BE2C (cell line): Measurements from ENCODE around the gene DUS1L.

Experiments
- DNase-seq: peaks from one replicate; pipeline ENCODE4 v3.0.0-alpha.2; 2020
- H3K27me3 ChIP-seq: fragments of 250-450 bp; sonication (Bioruptor Pico); 2 replicates; pipeline ENCODE4 v1.5.1; 2020; ENCODE audit warnings: mild to moderate bottlenecking
- H3K36me3 ChIP-seq: fragments of 250-450 bp; sonication (Bioruptor Pico); 2 replicates; pipeline ENCODE4 v1.5.1; 2020; ENCODE audit warnings: mild to moderate bottlenecking
- H3K4me1 ChIP-seq: fragments of 250-450 bp; sonication (Bioruptor Pico); 2 replicates; pipeline ENCODE4 v1.5.1; 2020
- H3K4me3 ChIP-seq: 2 replicates; pipeline ENCODE4 v1.5.1; 2011; ENCODE audit warnings: low read depth, low read length
- H3K9me3 ChIP-seq: fragments of 250-450 bp; sonication (Bioruptor Pico); 2 replicates; pipeline ENCODE4 v1.5.1; 2020
- CTCF ChIP-seq: IDR thresholded peaks from 2 replicates; pipeline ENCODE4 v1.5.1; 2012; ENCODE audit warnings: mild to moderate bottlenecking, low read depth, low read length

DUS1L gene

GRCh38 chr17:82072827-82073226 is 7.2 kb upstream of the DUS1L start:
- no peak overlapping the region for H3K4me3 ChIP-seq
- H3K9me3 ChIP-seq: no peaks in the 10 kb centered on the region
- H3K36me3 ChIP-seq: peaks cover 3% of the 10 kb centered on the region
- DNase-seq: no peak
- H3K4me1 ChIP-seq: no peaks in the 10 kb centered on the region
- no peaks in the 10 kb centered on the region for H3K27me3 ChIP-seq
- TF ChIP-seq CTCF: no peak

GRCh38 chr17:82070611-82071010 is 5.0 kb upstream of the DUS1L start:
- no peak for DNase-seq
- H3K4me3 ChIP-seq: no peak overlapping the region
- H3K27me3 ChIP-seq: no peaks in the 10 kb centered on the region
- no peaks in the 10 kb centered on the region for H3K9me3 ChIP-seq
- no peak for TF ChIP-seq CTCF
- no peaks in the 10 kb centered on the region for H3K36me3 ChIP-seq
- H3K4me1 ChIP-seq: no peaks in the 10 kb centered on the region

- no peak for DNase-seq
These were observed 389 bp downstream of the DUS1L start for GRCh38 chr17:82065193-82065637.

GRCh38 chr17:82064433-82065192 is 991 bp downstream of the DUS1L start:
- no peaks in the 10 kb centered on the region for H3K27me3 ChIP-seq
- no peak for DNase-seq
- H3K4me3 ChIP-seq: peak overlapping the region; percentile 93
- H3K9me3 ChIP-seq: no peaks in the 10 kb centered on the region
- H3K36me3 ChIP-seq: peaks cover 47% of the 10 kb centered on the region
- no peaks in the 10 kb centered on the region for H3K4me1 ChIP-seq
- TF ChIP-seq CTCF: no peak

More at GRCh38 chr17:82065193-82065637, 389 bp downstream of the DUS1L start:
- Histone ChIP-seq H3K36me3 (peaks cover 41% of the 10 kb centered on the region), H3K4me1 (no peaks in the 10 kb centered on the region), H3K9me3 (no peaks in the 10 kb centered on the region), H3K4me3 (peak overlapping the region; percentile 93), H3K27me3 (no peaks in the 10 kb centered on the region)
- no peak for TF ChIP-seq CTCF

GRCh38 chr17:82063424-82064415 is 1.9 kb downstream of the DUS1L start:
- no peak for TF ChIP-seq CTCF
- no peaks in the 10 kb centered on the region for H3K4me1 ChIP-seq
- no peak for DNase-seq
- H3K9me3 ChIP-seq: no peaks in the 10 kb centered on the region
- peaks cover 56% of the 10 kb centered on the region for H3K36me3 ChIP-seq
- no peaks in the 10 kb centered on the region for H3K27me3 ChIP-seq
- peak overlapping the region; percentile 93 for H3K4me3 ChIP-seq
